IMR-90 (cell line): ENCODE data around the gene FES. TPM values are rescaled to one million over a fixed set of nuclear protein-coding genes. Genes with fewer than 3 reads are reported as not detected.

Experiments used
- ATAC-seq: fragments of 200-7000 bp; cut with Tn5 transposase; 2 replicates; pipeline ENCODE4 v1.9.1; 2020; ENCODE audit warnings: low read depth, mild to moderate bottlenecking, moderate library complexity
- BruUV-seq: library from RNA; stranded (reverse); fragments of 400-500 nt; replicated peaks from 2 replicates; lab custom pipeline; 2021; lab: Mats Ljungman, UMichigan
- CTCF ChIA-PET: fragments of 300-600 bp; formaldehyde crosslinking; extraction: SDS; loops from one replicate; lab custom pipeline; 2021; ENCODE audit warnings: antibody characterized with exemption; lab: Yijun Ruan, JAX
- POLR2A ChIA-PET: fragments of 300-600 bp; sonication (Branson Sonifier 250); formaldehyde crosslinking; loops from one replicate; lab custom pipeline; 2022; ENCODE audit warnings: antibody characterized with exemption; ENCODE audit not compliant: unreplicated experiment; lab: Charles Lee
- DNase-seq: peaks from one replicate; pipeline ENCODE4 v3.0.0; 2013
- H2AFZ ChIP-seq: replicated peaks from 2 replicates; pipeline ENCODE3; 2013; ENCODE audit warnings: low read length, mild to moderate bottlenecking; ENCODE audit not compliant: poor library complexity
- H2AK5ac ChIP-seq: 2 replicates; pipeline ENCODE4 v1.6.1; 2013; ENCODE audit warnings: low read depth, low read length, inconsistent platforms
- H2AK9ac ChIP-seq: replicated peaks from 2 replicates; pipeline ENCODE3; 2013; ENCODE audit warnings: mild to moderate bottlenecking, low read depth, low read length, moderate library complexity; ENCODE audit not compliant: poor library complexity
- H2BK120ac ChIP-seq: 2 replicates; pipeline ENCODE4 v1.6.1; 2013; ENCODE audit warnings: low read depth, low read length, inconsistent platforms
- H2BK15ac ChIP-seq: 3 replicates; pipeline ENCODE4 v1.6.1; 2013; ENCODE audit warnings: low read depth, low read length, inconsistent platforms
- H2BK20ac ChIP-seq: 2 replicates; pipeline ENCODE4 v1.6.1; 2013; ENCODE audit warnings: low read depth, mild to moderate bottlenecking, inconsistent platforms, low read length, moderate library complexity
- H2BK5ac ChIP-seq: 2 replicates; pipeline ENCODE4 v1.6.1; 2013; ENCODE audit warnings: mild to moderate bottlenecking, low read depth, low read length, inconsistent platforms; ENCODE audit not compliant: poor library complexity, severe bottlenecking
- H3K14ac ChIP-seq: replicated peaks from 2 replicates; pipeline ENCODE4 v1.6.1; 2013; ENCODE audit warnings: low read depth, low read length, inconsistent platforms
- H3K18ac ChIP-seq: 2 replicates; pipeline ENCODE4 v1.6.1; 2013; ENCODE audit warnings: low read depth, low read length, control low read depth
- H3K23ac ChIP-seq: 2 replicates; pipeline ENCODE4 v1.6.1; 2013; ENCODE audit warnings: low read depth, low read length, inconsistent platforms
- H3K27ac ChIP-seq: 2 replicates; pipeline ENCODE4 v1.5.1; 2013; ENCODE audit warnings: mild to moderate bottlenecking, control low read depth, low read length; ENCODE audit not compliant: insufficient read depth
- H3K27me3 ChIP-seq: 2 replicates; pipeline ENCODE4 v1.6.1; 2013; ENCODE audit warnings: low read length; ENCODE audit not compliant: control insufficient read depth, insufficient read depth
- H3K36me3 ChIP-seq: 2 replicates; pipeline ENCODE4 v1.6.1; 2013; ENCODE audit warnings: low read length, mixed read lengths; ENCODE audit not compliant: control insufficient read depth, insufficient read depth
- H3K4ac ChIP-seq: 2 replicates; pipeline ENCODE4 v1.6.1; 2013; ENCODE audit warnings: low read depth, low read length, inconsistent platforms
- H3K4me1 ChIP-seq: 2 replicates; pipeline ENCODE4 v1.6.1; 2013; ENCODE audit warnings: low read length, mixed read lengths; ENCODE audit not compliant: control insufficient read depth, insufficient read depth
- H3K4me2 ChIP-seq: 2 replicates; pipeline ENCODE4 v1.6.1; 2013; ENCODE audit warnings: low read depth, mild to moderate bottlenecking, control low read depth, low read length, moderate library complexity
- H3K4me3 ChIP-seq: 2 replicates; pipeline ENCODE4 v1.5.1; 2013; ENCODE audit warnings: low read depth, mild to moderate bottlenecking, control low read depth, low read length, moderate library complexity; ENCODE audit not compliant: insufficient read depth
- H3K56ac ChIP-seq: 2 replicates; pipeline ENCODE4 v1.6.1; 2013; ENCODE audit warnings: low read length, inconsistent platforms; ENCODE audit not compliant: insufficient read depth; ENCODE audit errors: extremely low read depth
- H3K79me1 ChIP-seq, 2 experiments: 2 replicates each; pipeline ENCODE4 v1.6.1; 2013; ENCODE audit warnings: low read length in 2 of 2, inconsistent platforms in 1 of 2, low read depth in 1 of 2
- H3K9ac ChIP-seq: 2 replicates; pipeline ENCODE4 v1.6.1; 2013; ENCODE audit warnings: low read depth, low read length, control low read depth
- H3K9me1 ChIP-seq: 2 replicates; pipeline ENCODE4 v1.6.1; 2013; ENCODE audit warnings: low read length, inconsistent platforms; ENCODE audit not compliant: insufficient read depth
- H3K9me3 ChIP-seq: 2 replicates; pipeline ENCODE4 v1.6.1; 2013; ENCODE audit warnings: low read length; ENCODE audit not compliant: control insufficient read depth, insufficient read depth
- H4K20me1 ChIP-seq: 2 replicates; pipeline ENCODE4 v1.6.1; 2013; ENCODE audit warnings: low read length, inconsistent platforms; ENCODE audit not compliant: insufficient read depth
- H4K5ac ChIP-seq: 2 replicates; pipeline ENCODE4 v1.6.1; 2013; ENCODE audit warnings: mild to moderate bottlenecking, low read depth, low read length, control low read depth
- H4K8ac ChIP-seq, 2 experiments: 2 replicates each; pipeline ENCODE4 v1.6.1; 2013; ENCODE audit warnings: low read depth in 2 of 2, low read length in 2 of 2, control low read depth in 1 of 2, inconsistent platforms in 1 of 2
- H4K91ac ChIP-seq: 2 replicates; pipeline ENCODE4 v1.6.1; 2013; ENCODE audit warnings: low read depth, low read length, inconsistent platforms; ENCODE audit not compliant: insufficient read depth
- MAFK ChIP-seq: IDR thresholded peaks from 2 replicates; pipeline ENCODE4 v1.6.1; 2012; ENCODE audit warnings: low read depth, low read length, improper control_type of control experiment
- MXI1 ChIP-seq: IDR thresholded peaks from 2 replicates; pipeline ENCODE4 v1.6.1; 2012; ENCODE audit warnings: low read depth, mild to moderate bottlenecking, low read length, moderate library complexity, borderline replicate concordance
- POLR2A ChIP-seq: IDR thresholded peaks from 2 replicates; pipeline ENCODE4 v1.6.1; 2012; ENCODE audit warnings: mild to moderate bottlenecking, low read depth, low read length
- RAD21 ChIP-seq: IDR thresholded peaks from 2 replicates; pipeline ENCODE4 v1.6.1; 2012; ENCODE audit warnings: low read length, improper control_type of control experiment
- USF2 ChIP-seq: fragments of 150-350 bp; IDR thresholded peaks from 2 replicates; pipeline ENCODE4 v1.6.1; 2017; ENCODE audit warnings: mild to moderate bottlenecking, antibody characterized with exemption, low read length, low read depth
- WGBS, 2 experiments: methylation state at CpG; one replicate each; pipeline versions ENCODE4 v1.1.5 to v1.1.7; 2013; ENCODE audit warnings: missing lambda C conversion rate in 2 of 2; ENCODE audit not compliant: insufficient read length in 1 of 2; ENCODE audit errors: extremely low coverage in 2 of 2; 5-methylcytosine and 5-hydroxymethylcytosine counted together
- dilution Hi-C: fragments of 300-500 bp; cut with HindIII; formaldehyde crosslinking; loops from one replicate; pipeline ENCODE4 v1.14.3; 2018; ENCODE audit warnings: low sequenced_read_pairs; ENCODE audit not compliant: unreplicated experiment
- in situ Hi-C: fragments of 300-500 bp; cut with MboI; formaldehyde crosslinking; loops from 3 replicates; pipeline ENCODE4 v1.14.3; 2019; ENCODE audit warnings: low sequenced_read_pairs, inconsistent platforms, mixed read lengths
- intact Hi-C: fragments of 100-400 bp; cut with micrococcal nuclease; formaldehyde crosslinking; loops from 2 replicates; pipeline ENCODE4 v1.10.0; 2022
- polyA plus RNA-seq, 3 experiments: library from polyadenylated mRNA; depleted of rRNA; stranded (reverse); fragments of >200 nt; gene quantifications; 2 replicates each; pipeline ENCODE4 v1.2.3, GENCODE V29; 2012; ENCODE audit warnings: low replicate concordance in 1 of 3
- total RNA-seq: library from RNA; depleted of rRNA; stranded (reverse); fragments of >200 nt; gene quantifications from 2 replicates; pipeline ENCODE4 v1.2.3, GENCODE V29; 2012
- TF ChIP-seq, protein P1 (sequence below): conservative IDR thresholded peaks from 2 replicates; pipeline ENCODE4 v1.5.1; 2012; ENCODE audit warnings: mild to moderate bottlenecking, low read depth, low read length, improper control_type of control experiment

FES gene
- total and polyA plus RNA-seq, 2 of the 4 experiments (the other 2 are of a cell fraction): 10.5 to 11.7 TPM

- TF ChIP-seq, protein P1, sequence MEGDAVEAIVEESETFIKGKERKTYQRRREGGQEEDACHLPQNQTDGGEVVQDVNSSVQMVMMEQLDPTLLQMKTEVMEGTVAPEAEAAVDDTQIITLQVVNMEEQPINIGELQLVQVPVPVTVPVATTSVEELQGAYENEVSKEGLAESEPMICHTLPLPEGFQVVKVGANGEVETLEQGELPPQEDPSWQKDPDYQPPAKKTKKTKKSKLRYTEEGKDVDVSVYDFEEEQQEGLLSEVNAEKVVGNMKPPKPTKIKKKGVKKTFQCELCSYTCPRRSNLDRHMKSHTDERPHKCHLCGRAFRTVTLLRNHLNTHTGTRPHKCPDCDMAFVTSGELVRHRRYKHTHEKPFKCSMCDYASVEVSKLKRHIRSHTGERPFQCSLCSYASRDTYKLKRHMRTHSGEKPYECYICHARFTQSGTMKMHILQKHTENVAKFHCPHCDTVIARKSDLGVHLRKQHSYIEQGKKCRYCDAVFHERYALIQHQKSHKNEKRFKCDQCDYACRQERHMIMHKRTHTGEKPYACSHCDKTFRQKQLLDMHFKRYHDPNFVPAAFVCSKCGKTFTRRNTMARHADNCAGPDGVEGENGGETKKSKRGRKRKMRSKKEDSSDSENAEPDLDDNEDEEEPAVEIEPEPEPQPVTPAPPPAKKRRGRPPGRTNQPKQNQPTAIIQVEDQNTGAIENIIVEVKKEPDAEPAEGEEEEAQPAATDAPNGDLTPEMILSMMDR: no peak
- TF ChIP-seq POLR2A (no peak), MAFK (no peak)
Measured at GRCh38 chr15:90859234-90860131, 24.8 kb upstream of the FES start (continued).

GRCh38 chr15:90860450-90860849 lies 23.9 kb upstream of the FES start:
- TF ChIP-seq RAD21 (no peak), MXI1 (no peak), USF2 (no peak)
- intact Hi-C loops: no loop called here
- no peaks in the 10 kb centered on the region for H3K79me1 ChIP-seq

More at GRCh38 chr15:90860450-90860849, 23.9 kb upstream of the FES start:
- no peaks in the 10 kb centered on the region for H3K36me3 ChIP-seq
- H3K4me3 ChIP-seq: no peak overlapping the region
- H3K27me3 ChIP-seq: no peaks in the 10 kb centered on the region
- no peak overlapping the region for H3K56ac ChIP-seq
- no peak overlapping the region for H3K4me2 ChIP-seq
- H3K18ac ChIP-seq: no peak overlapping the region
- H3K4ac ChIP-seq: no peak overlapping the region
- H2BK120ac ChIP-seq: no peak overlapping the region
- no peak overlapping the region for H3K23ac ChIP-seq
- CTCF ChIA-PET: no interaction called here
- no peaks in the 10 kb centered on the region for H4K20me1 ChIP-seq
- H4K5ac ChIP-seq: no peak overlapping the region
- no peak overlapping the region for H2AK9ac ChIP-seq
- no peak overlapping the region for H2BK15ac ChIP-seq
- H3K9ac ChIP-seq: no peak overlapping the region
- no peaks in the 10 kb centered on the region for H3K9me3 ChIP-seq
- POLR2A ChIA-PET: no interaction called here
- no peak for DNase-seq
- ATAC-seq: no peak
- WGBS, 2 experiments: 100% methylated on average over 1 of the region's 7 CpGs; no CpG with 5 or more reads in 1 of the 2 experiments
- H2BK5ac ChIP-seq: no peak overlapping the region
- H2BK20ac ChIP-seq: no peak overlapping the region
- peaks cover 6% of the 10 kb centered on the region for H3K4me1 ChIP-seq
- in situ Hi-C loops (no loop called here), dilution Hi-C loops (no loop called here)
- H2AFZ ChIP-seq: no peak overlapping the region
- no TSS peak for BruUV-seq
- H2AK5ac ChIP-seq: no peak overlapping the region
- no peak overlapping the region for H4K91ac ChIP-seq
- no peak overlapping the region for H3K14ac ChIP-seq
- H4K8ac ChIP-seq: no peak overlapping the region
- peaks cover 3% of the 10 kb centered on the region; the same call in 1 of the 2 replicates for H3K9me1 ChIP-seq
- no peak overlapping the region for H3K27ac ChIP-seq
